HG03571 (cell line): Measurements from ENCODE around the gene ODC1.

Experiments used
- ATAC-seq: cut with Tn5 transposase; IDR thresholded peaks from one replicate; pipeline ENCODE4 v1.9.1; 2021; ENCODE audit not compliant: unreplicated experiment

Gene ODC1

DNA sequence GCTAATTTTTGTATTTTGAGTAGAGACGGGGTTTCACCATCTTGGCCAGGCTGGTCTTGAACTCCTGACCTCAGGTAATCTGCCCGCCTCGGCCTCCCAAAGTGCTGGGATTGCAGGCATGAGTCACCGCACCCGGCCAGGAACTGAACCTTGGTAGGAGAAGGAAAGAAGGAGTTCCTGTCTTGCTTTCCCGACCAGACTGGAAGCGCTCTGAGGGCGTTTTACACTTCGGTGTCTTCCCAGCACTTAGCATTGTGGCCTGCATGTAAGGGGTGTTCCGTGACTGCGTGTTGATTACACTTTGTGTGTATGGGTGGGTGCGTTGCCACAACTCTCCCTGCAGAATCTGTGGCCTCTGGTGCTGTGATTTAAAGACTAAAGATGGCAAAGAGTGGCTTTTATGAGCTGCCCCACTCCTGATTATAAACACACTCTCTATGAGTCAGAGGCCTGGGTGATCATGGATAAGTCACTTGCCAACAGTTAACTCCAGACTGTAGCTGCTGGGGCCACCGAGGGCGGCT, 46.0 kb downstream of the ODC1 start:
- ATAC-seq, result no peak

DNA sequence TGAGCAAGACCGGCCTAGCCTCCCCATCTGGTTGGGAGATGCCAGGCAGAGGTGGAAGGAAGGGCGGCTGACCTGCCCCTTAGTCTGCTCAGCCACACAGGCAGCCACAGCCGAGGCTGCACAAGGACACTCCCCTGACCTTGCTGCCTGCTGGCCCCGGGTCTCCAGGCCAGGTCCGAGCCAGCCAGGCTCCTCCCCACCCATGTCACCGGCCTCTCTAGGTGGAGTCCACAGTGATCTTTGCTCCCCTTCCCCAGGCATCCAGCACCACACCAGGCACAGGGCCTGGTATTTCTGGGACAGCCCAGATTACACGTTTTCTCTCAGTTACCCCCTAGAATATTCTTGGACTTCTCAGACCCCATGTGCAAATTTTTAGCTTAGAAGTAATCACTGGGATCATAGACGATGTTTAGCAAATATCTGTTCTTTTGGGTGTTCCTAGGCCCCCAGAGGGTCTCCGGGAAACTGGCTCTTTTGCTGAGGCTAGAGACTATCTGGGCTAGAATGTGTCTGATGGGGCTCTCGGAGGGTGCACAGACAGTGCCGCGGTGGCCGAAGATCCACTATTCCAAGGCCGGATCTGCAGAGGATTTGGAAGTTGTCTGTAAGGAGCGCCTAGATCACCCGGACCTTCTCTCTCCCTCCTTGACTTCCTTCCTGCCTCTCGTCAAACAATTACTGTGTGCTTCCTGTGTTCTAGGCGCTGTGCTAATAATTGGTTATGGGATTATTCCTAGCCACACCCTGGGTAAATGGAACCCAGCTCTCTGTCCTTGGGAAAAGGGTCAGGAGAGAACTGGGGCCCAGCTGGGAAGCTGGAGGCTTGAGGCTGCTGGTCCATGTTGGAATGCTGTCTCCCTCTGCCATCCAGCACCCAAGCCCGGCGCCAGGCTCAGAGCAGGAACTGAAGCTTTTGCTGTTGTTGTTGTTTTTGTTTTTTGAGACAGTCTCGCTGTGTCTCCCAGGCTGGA, 46.9 kb downstream of the ODC1 start:
- ATAC-seq, result no peak

DNA sequence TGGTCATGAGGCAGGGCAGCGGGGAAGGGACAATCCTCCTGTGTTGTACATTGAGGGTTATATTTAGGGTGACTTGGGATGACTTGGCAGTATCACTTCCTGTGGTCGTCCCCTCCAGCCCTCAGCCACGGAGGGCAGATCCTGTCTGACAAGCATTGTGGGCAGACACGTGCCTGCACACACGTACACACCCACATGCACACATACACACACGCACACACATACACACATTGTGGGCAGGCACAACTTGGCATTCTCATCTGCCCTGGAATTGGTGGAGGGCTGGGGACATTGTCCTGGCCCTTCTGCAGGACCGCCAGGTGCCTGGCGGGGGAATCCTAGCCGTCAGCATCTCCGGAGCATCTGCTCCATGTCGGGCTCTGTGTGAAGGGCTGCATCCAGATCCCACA, 47.6 kb downstream of the ODC1 start:
- ATAC-seq, result no peak

DNA sequence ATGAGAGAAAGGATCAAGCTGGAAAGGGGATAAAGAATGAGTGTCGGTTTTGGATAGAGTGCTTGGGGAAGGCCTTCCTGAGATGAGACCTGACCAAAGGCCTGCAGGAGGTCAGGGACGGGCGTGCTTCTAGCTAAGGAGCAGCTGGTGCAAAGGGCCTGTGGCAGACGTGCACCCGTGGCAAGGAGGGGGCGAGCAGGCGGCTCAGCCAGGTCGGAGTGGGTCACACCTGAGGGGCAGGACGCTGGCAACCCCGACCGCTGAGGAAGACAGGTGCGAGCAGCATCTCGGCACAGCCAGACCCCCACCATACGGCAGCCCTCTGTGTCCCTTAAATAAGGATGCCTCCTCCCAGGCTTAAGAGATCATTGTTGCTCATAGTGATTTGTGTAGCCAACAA, 48.1 kb downstream of the ODC1 start:
- ATAC-seq, result no peak

DNA sequence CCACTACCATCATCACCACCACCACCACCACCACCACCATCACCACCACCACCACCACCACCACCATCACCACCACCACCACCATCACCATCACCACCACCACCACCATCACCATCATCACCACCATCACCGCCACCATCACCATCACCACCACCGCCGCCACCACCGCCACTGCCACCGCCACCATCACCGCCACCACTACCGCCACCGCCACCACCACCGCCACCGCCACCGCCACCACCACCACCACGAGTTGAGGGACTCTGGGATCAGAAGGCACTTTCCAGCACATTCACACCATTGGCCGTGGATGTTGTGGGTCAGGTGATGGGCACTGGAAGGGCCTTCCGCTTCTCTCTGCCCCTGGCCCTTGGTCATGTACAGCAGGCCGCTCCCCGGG, 48.8 kb downstream of the ODC1 start:
- ATAC-seq, result no peak

DNA sequence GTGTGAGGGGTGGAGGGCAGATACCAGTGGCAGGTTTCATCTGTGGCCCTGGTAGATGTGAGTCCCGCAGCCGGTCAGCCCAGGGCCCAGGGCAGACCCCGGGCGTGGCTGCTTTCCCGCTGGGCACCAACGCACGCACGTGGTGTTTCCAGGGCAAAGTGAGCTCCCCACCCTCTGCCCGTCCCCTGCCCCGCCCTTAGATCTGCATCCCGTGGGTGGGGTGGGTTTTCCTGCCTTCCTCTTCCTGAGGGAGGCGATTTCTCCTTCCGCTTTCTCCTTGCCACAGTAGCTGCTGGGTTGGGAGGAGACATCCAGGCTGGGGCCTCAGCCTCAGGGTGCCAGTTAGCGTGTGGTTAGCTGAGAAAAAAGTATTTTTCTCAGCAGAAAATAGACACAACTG, 49.6 kb downstream of the ODC1 start:
- no peak for ATAC-seq

DNA sequence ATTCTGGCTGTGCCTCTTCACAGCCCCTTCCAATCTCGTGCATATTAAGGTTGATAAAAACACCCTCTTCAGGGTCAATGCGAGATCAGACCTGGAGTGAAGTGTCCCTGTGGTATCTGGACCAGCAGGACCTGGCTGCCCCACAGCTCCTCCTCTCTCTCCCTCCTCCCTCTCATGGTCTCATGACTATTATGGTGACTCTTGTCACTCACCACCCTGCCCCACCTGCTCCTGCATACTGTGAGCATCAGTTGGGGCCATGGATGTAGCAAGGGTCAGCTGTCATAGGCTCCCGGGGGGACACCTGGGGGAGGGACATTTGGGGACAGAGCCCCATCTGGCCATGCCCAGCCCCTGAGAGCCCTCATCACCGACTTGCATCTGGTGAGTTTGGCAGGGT, 50.2 kb downstream of the ODC1 start:
- ATAC-seq, result no peak

DNA sequence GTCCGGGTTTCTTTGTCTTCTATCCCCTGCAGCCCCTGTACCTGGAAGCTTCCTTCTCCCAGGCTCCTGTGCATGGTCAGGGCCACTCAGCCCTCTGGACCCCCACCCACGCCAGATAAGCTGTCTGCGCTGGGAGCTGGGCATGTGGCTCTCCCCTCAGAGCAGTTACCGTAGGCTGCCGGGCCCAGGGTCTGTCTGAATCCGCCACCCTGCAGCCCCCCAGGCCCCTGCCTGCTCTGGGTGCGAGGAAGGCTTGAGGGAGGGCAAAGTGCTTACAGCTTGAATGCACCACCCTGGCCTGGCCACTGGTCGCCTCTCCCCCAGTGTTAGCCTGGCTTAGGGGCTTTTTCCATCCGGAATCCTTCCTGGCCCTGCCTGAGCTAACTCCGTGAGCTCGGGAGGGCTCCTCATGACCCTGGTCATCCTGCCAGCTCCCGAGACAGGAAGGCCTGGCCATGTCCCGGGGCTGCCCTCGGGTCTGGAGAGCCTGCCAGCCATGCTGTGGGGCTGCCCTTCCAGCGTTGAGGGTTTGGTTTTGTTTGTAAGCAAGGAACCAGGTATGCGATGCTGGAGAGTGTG, 50.7 kb downstream of the ODC1 start:
- no peak for ATAC-seq

DNA sequence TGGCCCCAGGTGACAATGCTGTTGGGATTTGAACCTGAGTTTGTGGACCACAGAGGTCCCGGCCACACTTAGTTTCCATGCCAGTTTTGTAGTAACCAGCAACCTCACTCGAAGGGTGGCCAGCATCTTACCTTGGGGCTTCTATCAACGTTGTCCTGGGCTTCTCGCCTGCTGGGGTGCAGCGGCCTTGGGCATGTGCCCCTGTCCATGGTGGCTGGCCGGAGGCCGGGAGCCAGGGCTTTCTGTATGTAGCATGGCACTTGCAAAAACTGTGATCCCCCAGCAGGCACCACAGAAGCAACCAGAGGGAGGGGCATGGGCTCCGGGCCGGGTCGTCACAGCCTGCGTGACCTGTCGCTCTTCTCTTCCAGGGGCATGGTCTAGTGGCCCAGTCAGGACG, 51.7 kb downstream of the ODC1 start:
- no peak for ATAC-seq

DNA sequence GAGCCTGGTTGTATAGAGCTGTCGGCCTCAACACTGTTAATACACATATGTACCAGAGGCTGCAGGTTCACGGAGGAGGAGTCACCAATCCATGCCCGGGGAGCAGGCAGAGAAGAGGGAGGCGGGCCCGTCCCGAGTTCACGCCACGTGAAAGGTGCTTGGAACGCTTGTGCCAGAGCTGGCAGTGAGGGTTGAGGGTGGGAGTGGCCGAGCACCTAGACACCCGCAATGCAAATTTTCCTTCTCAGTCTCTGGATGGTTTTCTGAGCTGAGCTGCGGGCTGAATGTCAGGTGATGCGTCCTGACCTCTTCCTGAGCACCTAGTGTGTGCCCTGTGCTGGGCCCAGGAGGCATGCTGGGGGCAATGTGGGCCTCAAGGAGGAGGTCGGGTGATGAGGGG, 52.2 kb downstream of the ODC1 start:
- no peak for ATAC-seq

DNA sequence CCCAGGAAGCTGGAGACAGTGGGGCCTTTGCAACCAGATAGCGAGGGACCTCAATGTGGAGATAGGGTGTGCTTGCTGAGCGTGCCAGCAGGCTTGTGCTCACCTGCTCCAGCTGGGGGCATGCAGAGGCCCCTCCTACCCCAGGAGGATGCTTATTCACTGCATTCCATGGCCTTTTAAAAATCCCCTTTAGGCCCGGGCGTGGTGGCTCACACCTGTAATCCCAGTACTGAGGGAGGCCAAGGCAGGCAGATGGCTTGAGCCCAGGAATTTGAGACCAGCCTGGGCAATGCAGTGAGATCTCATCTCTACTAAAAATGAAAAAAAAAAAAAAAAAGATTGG, 54.5 kb downstream of the ODC1 start:
- no peak for ATAC-seq

DNA sequence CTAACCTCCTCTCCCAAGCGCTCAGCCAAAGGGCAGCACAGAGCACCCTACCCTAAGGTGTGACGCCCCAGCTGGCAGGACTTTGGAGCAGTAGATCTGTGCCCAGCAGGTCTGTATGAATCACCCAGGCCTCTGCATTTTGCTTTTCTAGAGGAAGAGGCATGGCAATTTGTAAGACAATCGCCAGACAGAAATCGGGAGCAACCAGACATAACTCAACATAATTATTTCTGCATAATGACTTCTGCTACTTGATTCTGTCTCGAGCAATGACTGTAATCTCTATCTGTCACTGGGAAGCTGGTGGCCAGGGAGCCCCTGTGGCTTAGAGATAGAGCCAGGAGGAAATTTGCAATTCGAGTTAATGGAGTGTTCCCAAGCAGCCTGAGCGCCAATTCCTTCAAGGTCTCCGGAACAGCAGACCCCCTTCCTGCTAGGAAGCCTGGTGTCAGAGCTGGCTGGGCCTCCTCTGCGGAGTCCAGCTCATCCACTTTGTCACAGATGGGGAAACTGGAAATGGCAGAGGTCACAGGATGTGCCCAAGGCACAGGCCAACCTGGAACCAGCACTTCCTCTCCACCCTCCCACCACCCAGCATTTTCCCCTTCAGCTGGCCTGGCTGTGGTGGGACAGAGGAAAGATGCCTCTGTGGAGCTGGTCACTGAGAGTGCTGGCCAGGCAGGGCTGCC, 55.0 kb downstream of the ODC1 start:
- no peak for ATAC-seq

DNA sequence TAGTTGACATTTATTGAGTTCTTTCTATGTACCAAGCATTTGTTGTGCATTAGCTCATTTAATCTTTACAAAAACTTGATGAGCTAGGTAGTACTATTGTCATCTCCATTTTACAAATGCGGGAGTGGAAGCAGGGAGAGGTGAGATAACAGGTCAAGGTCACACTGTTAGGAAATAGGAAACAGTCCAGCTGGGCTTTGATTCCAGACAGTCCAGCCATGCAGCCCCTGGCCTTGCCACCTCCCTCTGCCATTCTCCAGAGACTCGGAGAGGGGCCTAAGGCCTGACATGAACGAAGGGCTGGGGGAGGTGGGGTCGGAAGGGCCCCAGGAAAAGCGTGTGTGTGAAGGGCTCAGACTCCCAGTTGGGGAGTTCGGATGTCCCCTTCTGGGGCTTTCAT, 55.6 kb downstream of the ODC1 start:
- ATAC-seq, result no peak

DNA sequence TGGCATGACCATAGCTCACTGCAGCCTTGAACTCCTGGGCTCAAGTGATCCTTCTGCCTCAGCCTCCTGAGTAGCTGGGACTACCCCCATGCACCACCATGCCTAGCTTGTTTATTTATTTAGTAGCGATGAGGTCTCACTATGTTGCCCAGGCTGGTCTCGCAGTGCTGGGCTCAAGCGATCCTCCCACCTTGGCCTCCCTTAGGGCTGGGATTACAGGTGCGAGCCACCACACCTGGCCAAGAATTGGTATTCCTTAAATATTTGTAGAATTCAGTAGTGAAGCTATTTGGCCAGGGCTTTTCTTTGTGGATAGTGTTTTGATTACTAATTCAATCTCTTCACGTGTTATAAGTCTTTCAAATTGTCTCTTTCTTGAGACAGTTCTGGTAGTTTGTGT, 56.0 kb downstream of the ODC1 start:
- ATAC-seq, result no peak

DNA sequence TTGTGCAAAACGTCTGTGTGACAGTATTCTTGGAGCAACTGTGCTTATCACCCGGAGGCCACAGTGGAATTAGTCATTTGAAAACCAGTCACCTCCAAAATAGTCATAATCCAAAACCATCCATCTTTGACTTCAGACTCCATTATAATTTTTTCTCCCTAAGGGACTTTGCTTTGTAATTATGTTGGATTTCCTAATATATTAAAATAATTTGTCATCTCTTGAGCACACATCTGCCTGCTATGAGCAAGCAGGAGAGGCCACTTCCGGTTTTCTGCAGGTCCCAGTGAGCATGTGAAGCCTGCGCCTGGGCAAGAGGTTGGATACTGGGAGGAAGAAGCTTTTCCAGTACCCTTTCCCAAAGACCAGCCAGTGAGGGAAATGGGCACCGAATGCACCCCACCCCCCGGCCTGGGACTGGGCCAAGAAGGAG, 57.7 kb downstream of the ODC1 start:
- ATAC-seq, result no peak
